ENCODE data around the gene FGF2. TPM values are rescaled to one million over a fixed set of nuclear protein-coding genes. Genes with fewer than 3 reads are reported as not detected.

Gene FGF2
- total and polyA plus RNA-seq, 2 experiments from 2014 or later, result 3.2 to 3.4 TPM

DNA sequence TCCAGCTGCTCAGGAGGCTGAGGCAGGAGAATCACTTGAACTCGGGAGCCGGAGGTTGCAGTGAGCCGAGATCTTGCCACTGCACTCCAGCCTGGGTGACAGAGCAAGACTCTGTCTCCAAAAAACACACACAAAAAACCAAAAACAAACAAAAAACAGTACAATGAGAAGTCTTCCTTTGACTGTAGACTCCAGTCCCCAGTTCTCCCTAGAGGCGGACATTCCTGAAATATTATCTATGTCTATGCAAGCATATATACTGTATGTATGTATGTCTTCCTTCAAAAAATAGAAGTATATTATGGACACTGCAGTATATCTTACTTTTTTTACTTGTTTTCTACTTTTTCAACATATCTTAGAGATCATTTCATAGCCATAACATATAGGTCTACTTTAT is 10.2 kb upstream of the FGF2 start:
- Histone ChIP-seq H3K9me3 (ENCODE audit: low read depth) (no peaks in the 10 kb centered on the region), H3K4me1 (ENCODE audit: low read depth) (no peaks in the 10 kb centered on the region), H3K27ac (no peak overlapping the region), H3K36me3 (no peaks in the 10 kb centered on the region), H3K27me3 (no peaks in the 10 kb centered on the region), H3K4me3 (no peak overlapping the region)
- TF ChIP-seq, protein P1, sequence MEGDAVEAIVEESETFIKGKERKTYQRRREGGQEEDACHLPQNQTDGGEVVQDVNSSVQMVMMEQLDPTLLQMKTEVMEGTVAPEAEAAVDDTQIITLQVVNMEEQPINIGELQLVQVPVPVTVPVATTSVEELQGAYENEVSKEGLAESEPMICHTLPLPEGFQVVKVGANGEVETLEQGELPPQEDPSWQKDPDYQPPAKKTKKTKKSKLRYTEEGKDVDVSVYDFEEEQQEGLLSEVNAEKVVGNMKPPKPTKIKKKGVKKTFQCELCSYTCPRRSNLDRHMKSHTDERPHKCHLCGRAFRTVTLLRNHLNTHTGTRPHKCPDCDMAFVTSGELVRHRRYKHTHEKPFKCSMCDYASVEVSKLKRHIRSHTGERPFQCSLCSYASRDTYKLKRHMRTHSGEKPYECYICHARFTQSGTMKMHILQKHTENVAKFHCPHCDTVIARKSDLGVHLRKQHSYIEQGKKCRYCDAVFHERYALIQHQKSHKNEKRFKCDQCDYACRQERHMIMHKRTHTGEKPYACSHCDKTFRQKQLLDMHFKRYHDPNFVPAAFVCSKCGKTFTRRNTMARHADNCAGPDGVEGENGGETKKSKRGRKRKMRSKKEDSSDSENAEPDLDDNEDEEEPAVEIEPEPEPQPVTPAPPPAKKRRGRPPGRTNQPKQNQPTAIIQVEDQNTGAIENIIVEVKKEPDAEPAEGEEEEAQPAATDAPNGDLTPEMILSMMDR (IDR thresholded peaks at IDR 0.05; ENCODE audit: low read depth, low read length), result no peak
- DNase-seq (ENCODE audit: low read depth in 1 of 2, low spot score in 1 of 2), result no peak

GRCh38 chr4:122819708-122820449 is 6.8 kb upstream of the FGF2 start:
- Histone ChIP-seq H3K9me3 (ENCODE audit: low read depth) (no peaks in the 10 kb centered on the region), H3K4me3 (no peak overlapping the region), H3K27me3 (no peaks in the 10 kb centered on the region), H3K4me1 (ENCODE audit: low read depth) (no peaks in the 10 kb centered on the region), H3K27ac (no peak overlapping the region), H3K36me3 (no peaks in the 10 kb centered on the region)
- TF ChIP-seq, protein P1 (IDR thresholded peaks at IDR 0.05; ENCODE audit: low read depth, low read length), result no peak
- peak in 1 of 2 donors; percentile 35 for DNase-seq (ENCODE audit: low read depth in 1 of 2, low spot score in 1 of 2)

GRCh38 chr4:122821092-122821491 is 5.5 kb upstream of the FGF2 start:
- DNase-seq (ENCODE audit: low read depth in 1 of 2, low spot score in 1 of 2), result no peak
- H3K9me3 ChIP-seq (ENCODE audit: low read depth), result no peaks in the 10 kb centered on the region
- TF ChIP-seq, protein P1 (IDR thresholded peaks at IDR 0.05; ENCODE audit: low read depth, low read length), result no peak
- H3K4me1 ChIP-seq (ENCODE audit: low read depth), result no peaks in the 10 kb centered on the region
- no peaks in the 10 kb centered on the region for H3K36me3 ChIP-seq
- H3K4me3 ChIP-seq, result no peak overlapping the region
- H3K27me3 ChIP-seq, result no peaks in the 10 kb centered on the region
- no peak overlapping the region for H3K27ac ChIP-seq

- Histone ChIP-seq H3K9me3 (ENCODE audit: low read depth) (no peaks in the 10 kb centered on the region), H3K4me3 (no peak overlapping the region)
These were observed 4.2 kb upstream of the FGF2 start for GRCh38 chr4:122822466-122822865.

DNA sequence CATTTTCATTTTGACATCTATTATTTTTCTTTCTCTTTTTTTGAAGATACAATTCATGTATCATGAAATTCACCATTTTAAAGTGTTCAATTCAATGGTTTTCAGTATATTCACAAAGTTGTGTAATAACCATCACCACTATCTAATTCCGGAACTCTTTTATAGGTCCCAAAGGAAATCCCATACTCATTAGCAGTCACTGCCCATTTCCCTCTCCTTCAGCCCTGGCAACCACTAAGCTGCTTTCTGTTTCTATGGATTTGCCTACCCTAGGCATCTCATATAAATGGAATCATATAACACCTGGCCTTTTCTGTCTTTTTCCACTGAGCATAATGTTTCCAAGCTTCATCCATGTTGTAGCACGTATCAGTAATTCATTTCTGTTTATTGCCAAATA is 3.2 kb upstream of the FGF2 start:
- H3K27me3 ChIP-seq, result peaks cover 12% of the 10 kb centered on the region
- TF ChIP-seq, protein P1 (IDR thresholded peaks at IDR 0.05; ENCODE audit: low read depth, low read length), result no peak
- no peak overlapping the region for H3K27ac ChIP-seq
- DNase-seq (ENCODE audit: low read depth in 1 of 2, low spot score in 1 of 2), result peak in 1 of 2 donors; percentile 30
- H3K9me3 ChIP-seq (ENCODE audit: low read depth), result no peaks in the 10 kb centered on the region
- no peaks in the 10 kb centered on the region for H3K36me3 ChIP-seq
- no peaks in the 10 kb centered on the region for H3K4me1 ChIP-seq (ENCODE audit: low read depth)
- H3K4me3 ChIP-seq, result no peak overlapping the region

More at GRCh38 chr4:122822466-122822865, 4.2 kb upstream of the FGF2 start:
- Histone ChIP-seq H3K4me1 (ENCODE audit: low read depth) (no peaks in the 10 kb centered on the region), H3K36me3 (no peaks in the 10 kb centered on the region), H3K27me3 (peaks cover 2% of the 10 kb centered on the region), H3K27ac (no peak overlapping the region)
- no peak for DNase-seq (ENCODE audit: low read depth in 1 of 2, low spot score in 1 of 2)
- TF ChIP-seq, protein P1 (IDR thresholded peaks at IDR 0.05; ENCODE audit: low read depth, low read length), result no peak
